ENCODE results near the gene CCDC159.

DNA sequence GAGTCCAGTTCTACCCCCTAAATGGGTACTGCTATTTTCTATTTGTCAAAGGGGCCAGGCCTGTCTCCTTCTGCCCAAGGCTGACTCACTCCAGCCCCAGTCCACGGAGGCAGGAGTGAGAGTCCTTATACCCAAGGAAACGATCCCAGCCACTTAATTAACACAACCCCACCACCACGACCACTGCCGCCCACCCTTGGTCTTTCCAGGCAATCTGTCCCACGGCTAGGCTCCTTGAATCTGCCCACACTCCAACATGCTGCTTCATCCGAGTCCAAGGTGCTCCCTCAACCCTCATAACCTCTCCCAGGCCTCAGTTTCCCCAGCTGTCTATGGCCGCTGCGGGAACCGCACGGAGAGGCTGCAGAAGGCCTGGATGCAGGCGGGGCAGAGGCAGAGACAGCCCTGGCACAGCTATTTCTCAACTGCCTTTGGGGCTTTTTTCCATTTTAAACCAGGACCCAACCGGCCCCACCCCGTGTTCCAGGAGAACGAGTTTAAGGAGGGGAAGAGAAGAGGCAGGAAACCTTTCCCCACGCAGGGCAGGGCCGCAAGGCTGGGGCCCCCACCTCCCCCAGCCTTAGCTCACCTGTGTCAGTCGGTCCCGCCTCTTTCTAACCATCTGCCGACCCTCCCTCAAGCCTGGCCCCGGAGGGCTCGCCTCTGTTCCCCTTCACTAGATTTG lies 7.6 kb upstream of the CCDC159 start:
- TF ChIP-seq, protein P1, sequence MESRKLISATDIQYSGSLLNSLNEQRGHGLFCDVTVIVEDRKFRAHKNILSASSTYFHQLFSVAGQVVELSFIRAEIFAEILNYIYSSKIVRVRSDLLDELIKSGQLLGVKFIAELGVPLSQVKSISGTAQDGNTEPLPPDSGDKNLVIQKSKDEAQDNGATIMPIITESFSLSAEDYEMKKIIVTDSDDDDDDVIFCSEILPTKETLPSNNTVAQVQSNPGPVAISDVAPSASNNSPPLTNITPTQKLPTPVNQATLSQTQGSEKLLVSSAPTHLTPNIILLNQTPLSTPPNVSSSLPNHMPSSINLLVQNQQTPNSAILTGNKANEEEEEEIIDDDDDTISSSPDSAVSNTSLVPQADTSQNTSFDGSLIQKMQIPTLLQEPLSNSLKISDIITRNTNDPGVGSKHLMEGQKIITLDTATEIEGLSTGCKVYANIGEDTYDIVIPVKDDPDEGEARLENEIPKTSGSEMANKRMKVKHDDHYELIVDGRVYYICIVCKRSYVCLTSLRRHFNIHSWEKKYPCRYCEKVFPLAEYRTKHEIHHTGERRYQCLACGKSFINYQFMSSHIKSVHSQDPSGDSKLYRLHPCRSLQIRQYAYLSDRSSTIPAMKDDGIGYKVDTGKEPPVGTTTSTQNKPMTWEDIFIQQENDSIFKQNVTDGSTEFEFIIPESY (IDR thresholded peaks at IDR 0.05; ENCODE audit: borderline replicate concordance, low read depth): no peak
- TF ChIP-seq, protein P2, sequence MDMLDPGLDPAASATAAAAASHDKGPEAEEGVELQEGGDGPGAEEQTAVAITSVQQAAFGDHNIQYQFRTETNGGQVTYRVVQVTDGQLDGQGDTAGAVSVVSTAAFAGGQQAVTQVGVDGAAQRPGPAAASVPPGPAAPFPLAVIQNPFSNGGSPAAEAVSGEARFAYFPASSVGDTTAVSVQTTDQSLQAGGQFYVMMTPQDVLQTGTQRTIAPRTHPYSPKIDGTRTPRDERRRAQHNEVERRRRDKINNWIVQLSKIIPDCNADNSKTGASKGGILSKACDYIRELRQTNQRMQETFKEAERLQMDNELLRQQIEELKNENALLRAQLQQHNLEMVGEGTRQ (IDR thresholded peaks at IDR 0.05; ENCODE audit: borderline replicate concordance, low read depth, low read length): no peak
- TF ChIP-seq, protein P3, sequence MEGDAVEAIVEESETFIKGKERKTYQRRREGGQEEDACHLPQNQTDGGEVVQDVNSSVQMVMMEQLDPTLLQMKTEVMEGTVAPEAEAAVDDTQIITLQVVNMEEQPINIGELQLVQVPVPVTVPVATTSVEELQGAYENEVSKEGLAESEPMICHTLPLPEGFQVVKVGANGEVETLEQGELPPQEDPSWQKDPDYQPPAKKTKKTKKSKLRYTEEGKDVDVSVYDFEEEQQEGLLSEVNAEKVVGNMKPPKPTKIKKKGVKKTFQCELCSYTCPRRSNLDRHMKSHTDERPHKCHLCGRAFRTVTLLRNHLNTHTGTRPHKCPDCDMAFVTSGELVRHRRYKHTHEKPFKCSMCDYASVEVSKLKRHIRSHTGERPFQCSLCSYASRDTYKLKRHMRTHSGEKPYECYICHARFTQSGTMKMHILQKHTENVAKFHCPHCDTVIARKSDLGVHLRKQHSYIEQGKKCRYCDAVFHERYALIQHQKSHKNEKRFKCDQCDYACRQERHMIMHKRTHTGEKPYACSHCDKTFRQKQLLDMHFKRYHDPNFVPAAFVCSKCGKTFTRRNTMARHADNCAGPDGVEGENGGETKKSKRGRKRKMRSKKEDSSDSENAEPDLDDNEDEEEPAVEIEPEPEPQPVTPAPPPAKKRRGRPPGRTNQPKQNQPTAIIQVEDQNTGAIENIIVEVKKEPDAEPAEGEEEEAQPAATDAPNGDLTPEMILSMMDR (IDR thresholded peaks at IDR 0.05): no peak
